ENCODE results near the gene EMSY.
A peak's percentile ranks its signal among the peaks of the same experiment; 100 is the strongest.
"Not testable (repeated sequence)": the region's sequence is repeated elsewhere in the genome, so short reads cannot be mapped to it uniquely, and the experiment has no call there.

EMSY gene

DNA sequence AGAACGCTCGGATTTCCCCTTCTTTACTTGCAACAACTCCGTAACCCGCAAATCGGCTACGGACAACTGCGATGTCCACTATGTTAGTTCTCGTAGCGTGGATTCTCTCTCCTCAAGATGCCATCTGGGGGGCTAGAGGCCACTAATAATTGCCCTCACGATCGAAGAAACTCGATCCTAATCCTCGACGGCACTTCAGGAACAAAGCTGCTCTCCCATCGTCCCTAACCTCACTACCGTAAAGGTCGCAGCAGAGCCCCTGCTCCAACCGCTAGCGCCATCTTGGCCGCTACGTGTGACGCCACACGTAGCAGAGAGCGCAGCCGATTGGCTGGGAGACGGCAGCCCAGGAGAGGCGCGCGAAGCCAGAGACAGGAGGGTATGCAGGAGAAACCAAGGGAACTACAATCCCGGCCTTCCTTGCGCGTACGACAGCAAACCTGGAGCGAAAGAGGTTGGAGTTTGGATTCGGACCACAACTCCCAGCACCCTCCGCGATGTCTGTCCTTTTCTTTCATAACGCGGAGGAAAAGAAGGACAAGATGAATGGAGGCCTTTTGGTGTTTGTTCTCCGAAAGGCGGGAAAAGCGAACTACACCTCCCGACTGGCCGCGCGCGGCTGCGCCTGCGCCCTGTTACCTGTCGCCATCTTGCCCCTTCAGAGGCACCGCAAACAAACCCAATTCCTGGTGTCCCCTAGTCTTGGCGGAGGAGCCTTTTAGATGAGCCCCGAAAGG, at the start of gene EMSY:
Gene EMSY (plus strand): TSS at position 635 of the 737 bp plus-strand sequence. CDS start 1,921 bp downstream, outside the sequence.
- DNase-seq = peak; percentile 93 to 95

DNA sequence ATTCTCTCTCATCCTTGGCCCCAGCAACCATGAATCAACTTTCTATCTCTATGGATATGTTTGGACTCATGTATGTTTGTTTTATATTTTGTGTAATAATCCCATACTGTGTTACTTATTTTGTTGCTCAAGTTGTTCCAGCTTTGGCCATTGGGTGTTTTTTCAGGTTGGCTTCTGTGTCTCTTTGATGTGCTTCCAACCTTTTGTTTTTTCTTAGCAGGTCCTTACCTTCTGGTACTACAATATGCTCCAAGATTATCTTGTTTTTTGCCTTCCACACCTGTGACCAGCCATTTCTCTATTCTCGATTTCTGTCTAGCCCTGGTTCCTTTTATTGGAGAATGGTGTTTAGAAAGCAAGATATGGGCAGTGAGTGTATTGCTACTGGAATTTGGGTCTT, 49.5 kb upstream of the EMSY start:
- no peak for DNase-seq

DNA sequence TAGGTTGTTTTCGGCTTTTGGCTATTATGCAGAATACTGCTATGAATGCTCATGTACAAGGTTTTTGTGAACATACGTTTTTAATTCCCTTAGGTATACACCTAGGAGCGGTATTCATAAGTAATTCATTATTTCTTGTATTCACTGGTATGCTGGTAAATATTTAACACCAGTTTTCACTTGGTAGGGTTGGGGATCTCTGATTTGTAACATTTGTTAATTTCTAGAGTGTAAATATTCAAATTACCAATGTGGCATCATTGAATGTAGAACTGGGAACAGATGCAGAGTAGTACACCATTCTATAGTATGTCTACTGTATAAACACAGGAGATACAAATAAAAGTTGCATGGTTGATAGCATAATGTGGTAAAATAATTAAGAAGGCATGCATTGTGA, 47.4 kb upstream of the EMSY start:
- no peak for DNase-seq

GRCh38 chr11:76400967-76401366, 43.9 kb upstream of the EMSY start:
- DNase-seq = no peak

DNA sequence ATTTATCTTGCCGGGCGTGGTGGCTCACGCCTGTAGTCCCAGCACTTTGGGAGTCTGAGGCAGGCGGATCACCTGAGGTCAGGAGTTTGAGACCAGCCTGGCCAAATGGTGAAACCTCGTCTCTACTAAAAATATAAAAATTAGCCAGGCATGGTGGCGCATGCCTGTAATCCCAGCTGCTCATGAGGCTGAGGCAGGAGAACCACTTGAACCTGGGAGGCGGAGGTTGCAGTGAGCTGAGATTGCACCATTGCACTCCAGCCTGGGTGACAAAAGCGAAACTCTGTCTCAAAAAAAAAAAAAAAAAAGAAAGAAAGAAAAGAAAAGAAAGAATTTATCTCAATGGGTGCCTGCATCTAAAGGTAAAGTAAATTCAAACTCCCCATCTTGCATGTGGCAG, 43.3 kb upstream of the EMSY start:
- DNase-seq = not testable (repeated sequence)

DNA sequence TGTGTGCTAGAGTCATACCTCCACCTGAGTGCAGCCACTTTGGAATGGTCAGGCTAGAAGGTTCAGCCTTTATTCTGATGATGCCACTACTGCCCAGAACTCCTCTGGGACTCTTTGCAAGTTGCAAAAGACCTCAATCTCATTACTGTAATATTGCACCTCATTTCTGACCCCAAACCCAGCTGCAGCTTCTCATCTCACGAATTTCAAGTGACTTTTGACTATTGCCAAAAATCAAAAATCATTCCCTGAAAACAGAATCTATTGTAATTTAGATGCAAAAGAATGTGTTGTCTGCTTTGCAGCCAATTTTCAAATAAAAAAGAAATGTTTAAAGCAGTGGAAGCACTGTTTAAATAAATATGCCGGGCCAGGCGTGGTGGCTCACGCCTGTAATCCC, 38.5 kb upstream of the EMSY start:
- no peak for DNase-seq

DNA sequence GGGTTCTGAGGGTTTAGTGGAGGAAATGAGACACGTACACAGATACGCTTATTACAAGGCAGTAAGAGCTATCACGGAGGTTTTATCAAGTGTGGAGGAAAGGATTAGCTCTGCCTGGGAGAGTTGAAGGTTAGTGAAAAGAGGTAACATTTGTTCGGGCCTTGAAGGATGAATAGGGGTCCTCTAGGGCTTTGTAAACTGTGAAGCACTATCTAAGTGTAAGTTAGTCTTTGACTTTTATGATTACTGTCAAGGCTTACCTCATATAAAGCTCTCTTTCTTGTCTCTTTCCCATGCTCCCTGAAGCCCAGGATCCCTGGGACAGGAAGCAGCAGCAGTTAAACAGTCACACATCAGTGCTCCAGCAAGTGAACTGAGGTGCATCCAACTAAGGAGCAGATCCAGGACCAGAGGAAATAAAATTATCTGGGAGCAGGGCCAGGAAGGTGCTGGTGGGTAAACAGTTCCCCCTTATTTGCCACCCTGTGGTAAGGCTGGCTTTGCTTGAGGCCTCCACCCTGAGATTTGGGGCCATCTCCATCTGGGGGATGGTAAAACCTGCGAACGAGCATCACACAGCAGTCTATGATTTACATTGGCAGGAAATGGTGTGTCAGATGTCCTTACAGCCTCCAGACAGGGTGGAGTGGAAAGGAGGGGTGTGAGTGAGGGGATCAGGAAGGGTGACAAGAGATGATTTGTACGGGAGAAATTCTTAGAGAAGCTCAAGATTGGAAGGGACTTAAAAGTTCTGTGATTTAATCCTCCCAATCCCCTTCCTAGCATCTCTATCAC, 36.5 kb upstream of the EMSY start:
- DNase-seq = no peak

- no peak for DNase-seq
These were observed 33.9 kb upstream of the EMSY start for GRCh38 chr11:76410851-76411357.

DNA sequence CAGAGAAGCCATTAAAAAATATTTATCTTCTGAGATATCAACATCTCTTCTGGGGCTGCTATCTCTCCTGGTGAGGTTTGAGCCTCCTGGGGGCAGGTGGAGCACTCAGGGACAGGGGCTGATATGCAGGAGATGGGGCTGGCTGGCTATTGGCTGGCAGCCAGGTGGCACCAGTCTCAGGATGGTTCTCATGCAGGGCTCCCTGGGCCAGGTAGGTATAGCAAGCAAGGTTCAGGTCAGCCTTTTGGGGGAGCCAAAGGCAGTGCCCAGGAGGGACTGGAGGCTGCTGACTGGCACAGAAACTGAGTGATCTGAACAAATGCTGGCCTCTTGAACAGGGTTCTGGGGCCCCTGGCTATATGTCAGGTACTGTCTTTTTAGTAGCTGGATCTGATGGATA, 29.7 kb upstream of the EMSY start:
- DNase-seq = no peak

GRCh38 chr11:76419896-76420295, 24.9 kb upstream of the EMSY start:
- peak in 1 of 2 donors; percentile 10 for DNase-seq

DNA sequence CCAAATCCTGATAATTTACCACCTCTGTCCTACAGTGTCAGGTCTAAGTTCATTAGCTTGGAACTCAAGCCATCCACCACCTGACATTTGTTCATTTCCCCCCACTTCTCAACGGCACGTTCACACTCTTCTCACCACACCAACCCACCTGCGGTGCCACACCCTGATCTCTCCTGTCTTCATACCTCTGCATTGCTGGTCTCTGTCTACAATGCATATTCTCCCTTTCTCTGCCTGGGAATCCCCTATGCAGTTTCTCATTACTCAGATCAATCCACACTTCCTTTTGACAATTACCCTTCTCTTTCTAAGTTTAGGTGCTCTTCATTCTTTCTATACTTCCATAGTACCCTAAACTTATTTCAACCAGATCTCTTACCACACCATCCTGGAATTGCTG, 20.4 kb upstream of the EMSY start:
- no peak for DNase-seq

GRCh38 chr11:76424891-76425290, 19.9 kb upstream of the EMSY start:
- DNase-seq = no peak

DNA sequence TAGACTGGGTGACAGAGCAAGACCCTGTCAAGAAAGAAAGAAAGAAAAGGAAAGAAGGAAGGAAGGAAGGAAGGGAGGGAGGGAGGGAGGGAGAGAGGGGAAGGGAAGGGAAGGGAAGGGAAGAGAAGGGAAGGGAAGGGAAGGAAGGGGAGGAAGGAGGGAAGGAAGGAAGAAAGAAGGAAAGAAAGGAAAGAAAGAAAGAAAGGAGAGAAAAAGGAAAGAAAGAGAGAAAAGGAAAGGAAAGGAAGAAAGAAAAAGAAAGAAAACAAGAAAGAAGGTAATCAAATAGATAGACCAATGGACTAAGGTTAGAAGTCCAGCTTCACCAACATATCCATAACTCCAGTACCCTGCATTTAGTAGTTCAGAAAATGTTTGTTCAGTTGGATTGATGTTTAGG, 18.2 kb upstream of the EMSY start:
- DNase-seq = no peak

GRCh38 chr11:76436020-76436419, 8.8 kb upstream of the EMSY start:
- DNase-seq = no peak

- no peak for DNase-seq
These were observed 1.4 kb upstream of the EMSY start for GRCh38 chr11:76443268-76443980.

- no peak for DNase-seq
These were observed 794 bp upstream of the EMSY start for GRCh38 chr11:76444065-76444383.

DNA sequence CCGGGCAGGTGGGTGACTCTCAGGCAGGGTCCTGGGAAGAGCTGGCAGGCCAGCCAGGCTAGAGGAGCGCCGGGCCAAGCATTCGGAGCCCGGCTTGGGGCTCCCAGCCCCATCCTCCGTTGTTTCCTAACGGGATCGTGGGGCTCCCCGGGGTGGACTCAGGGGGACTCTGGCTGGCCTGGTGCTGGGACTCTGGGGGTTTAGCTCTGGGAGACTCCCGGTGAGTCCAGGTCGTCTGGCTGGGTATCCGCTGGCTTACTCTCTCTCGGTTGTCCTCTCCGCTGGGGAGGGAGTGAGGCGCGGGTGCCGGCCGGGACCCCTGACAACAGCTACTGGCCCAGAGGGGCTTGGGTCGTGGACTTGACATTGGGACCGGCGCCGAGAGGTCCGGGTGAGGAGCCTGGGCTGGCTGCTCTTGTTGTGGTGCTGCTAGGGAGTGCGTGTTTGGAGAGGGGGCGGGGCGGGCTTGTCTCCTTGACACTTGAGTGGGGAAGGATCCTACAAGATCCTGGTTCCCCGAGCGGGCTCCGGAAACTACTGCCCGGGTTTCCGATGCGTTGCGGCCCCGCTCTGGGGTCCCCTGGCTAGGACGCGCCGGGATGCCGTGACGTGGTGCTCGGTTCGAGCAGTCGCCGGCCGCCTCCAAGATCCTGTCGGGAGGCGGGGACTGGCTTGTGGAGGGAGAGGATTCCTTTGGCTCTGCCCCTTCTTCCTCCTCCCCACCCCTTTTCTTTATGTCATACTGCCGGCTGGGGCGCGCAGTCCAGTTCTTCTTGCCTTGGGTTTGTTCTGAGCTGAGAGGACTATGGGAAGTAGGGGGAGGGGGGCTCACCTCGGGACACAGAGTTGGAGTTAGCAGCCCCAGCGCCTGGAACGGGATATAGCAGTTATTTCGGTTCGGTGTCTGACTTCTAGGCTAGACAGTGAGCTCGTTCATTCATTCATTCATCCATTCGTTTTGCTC, 585 bp downstream of the EMSY start:
- DNase-seq = peak; percentile 51 to 55

- no peak for DNase-seq
These were observed 3.7 kb downstream of the EMSY start for GRCh38 chr11:76448506-76448905.

DNA sequence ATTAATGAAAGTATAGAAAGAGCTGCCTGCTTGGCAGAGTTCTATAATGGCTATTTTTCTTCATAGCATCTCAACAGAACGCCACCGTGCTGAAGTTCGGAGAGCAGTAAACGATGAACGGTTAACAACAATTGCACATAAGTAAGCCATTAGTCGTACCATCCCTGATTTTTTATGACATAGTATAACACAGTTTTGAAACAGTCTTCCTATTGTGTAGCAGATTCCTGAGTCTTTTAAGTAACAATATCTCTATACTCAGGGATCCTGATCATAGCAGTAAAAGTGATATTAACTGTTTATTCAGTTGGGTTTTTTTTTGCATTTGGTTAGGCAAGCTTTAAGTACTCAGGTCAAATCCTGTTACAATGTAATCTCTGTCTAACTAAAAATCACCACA, 8.4 kb downstream of the EMSY start:
- no peak for DNase-seq

GRCh38 chr11:76455331-76455730, 10.5 kb downstream of the EMSY start:
- no peak for DNase-seq

DNA sequence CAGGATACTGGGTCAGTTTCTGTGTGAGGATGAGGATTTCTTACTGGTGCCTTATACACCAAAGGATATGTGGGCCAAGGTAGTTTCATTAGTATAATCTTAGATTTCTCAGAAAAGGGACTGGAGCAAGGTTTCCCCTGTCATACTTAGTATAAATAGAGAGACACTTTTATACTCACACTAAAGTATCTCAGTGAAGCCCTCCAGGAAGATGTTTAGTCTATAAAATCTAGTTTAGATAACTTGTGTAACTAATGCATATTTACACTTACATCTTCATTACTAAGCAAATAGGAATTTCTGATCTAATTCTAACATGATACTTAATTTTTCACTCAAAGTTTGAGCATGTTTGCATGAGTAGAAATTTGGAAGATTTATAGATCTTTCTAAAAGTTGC, 11.1 kb downstream of the EMSY start:
- DNase-seq = no peak

- DNase-seq = no peak
These were observed 11.8 kb downstream of the EMSY start for GRCh38 chr11:76456571-76456970.
